GM12891 (cell line): ENCODE data around the gene NAIF1.

Experiments
- POLR2A ChIP-seq: IDR thresholded peaks from 2 replicates; pipeline ENCODE4 v1.6.1; 2011; ENCODE audit warnings: low read depth, low read length, control low read depth
- POLR2AphosphoS5 ChIP-seq: IDR thresholded peaks from 2 replicates; pipeline ENCODE4 v1.6.1; 2011; ENCODE audit warnings: low read depth, low read length, control low read depth
- SPI1 ChIP-seq: IDR thresholded peaks from 2 replicates; pipeline ENCODE4 v1.6.1; 2011; ENCODE audit warnings: low read depth, low read length, control low read depth

- TF ChIP-seq POLR2A (no peak), POLR2AphosphoS5 (no peak), SPI1 (no peak)
Observed at GRCh38 chr9:128045831-128046230, 21.3 kb downstream of the NAIF1 start.
